GM21576 (cell line): ENCODE results near the gene AGPAT4.
"Not testable (repeated sequence)": the region's sequence is repeated elsewhere in the genome, so short reads cannot be mapped to it uniquely, and the experiment has no call there.

Source experiments
- ATAC-seq: cut with Tn5 transposase; IDR thresholded peaks from one replicate; pipeline ENCODE4 v1.9.1; 2021; ENCODE audit warnings: mild to moderate bottlenecking, moderate library complexity; ENCODE audit not compliant: unreplicated experiment

The AGPAT4 gene

DNA sequence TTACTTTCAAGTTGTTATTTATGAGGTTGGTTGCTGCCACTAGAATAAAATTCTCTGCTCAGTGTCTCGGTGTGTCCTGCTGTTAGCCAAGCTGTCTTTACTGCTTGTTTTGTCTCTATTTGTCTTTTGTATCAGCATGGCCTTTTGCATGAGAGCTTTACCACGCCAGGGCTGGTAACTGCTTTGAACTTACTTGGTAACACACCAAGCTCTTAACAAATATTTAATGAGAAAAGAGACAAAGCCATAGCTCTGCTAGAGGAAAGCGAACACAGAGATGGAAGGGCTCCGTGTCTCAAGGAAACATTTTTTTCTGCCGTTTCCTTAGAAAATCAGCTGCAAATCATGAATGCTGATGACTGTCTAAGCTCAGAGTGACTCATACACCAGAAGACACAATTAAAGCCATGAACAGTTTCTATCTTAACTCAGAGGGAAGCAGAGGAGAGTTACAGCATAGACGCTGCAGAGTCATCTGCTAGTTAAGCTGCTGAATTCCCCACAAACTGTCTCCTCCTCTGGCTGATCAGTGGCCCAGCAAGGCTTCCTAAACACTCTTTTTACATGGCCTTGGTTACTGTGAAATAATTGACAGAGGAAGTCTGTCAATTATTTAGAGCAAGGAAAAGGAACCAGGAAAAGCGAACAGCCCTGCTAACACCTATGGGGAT is 44.8 kb downstream of the AGPAT4 start:
- peak; percentile 49 for ATAC-seq

DNA sequence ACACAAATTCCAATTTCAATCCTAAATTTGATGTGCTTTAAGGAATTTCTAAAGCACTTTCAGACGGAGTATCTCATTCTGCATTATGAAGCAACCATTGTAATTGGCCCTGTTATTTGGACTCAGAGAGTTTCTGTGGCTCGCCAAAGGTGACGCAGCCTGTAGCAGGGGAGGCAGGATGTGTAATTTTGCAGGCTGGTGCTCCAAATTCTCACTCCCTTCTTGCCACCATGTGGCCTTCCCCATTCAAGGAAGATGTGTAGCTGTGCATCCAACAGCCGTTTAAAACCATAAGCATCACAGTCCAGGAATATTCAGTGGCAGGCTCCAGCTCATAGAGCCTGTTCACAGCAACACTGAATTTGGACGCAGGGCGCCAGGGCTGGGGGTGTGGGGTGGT is 45.8 kb downstream of the AGPAT4 start:
- no peak for ATAC-seq

DNA sequence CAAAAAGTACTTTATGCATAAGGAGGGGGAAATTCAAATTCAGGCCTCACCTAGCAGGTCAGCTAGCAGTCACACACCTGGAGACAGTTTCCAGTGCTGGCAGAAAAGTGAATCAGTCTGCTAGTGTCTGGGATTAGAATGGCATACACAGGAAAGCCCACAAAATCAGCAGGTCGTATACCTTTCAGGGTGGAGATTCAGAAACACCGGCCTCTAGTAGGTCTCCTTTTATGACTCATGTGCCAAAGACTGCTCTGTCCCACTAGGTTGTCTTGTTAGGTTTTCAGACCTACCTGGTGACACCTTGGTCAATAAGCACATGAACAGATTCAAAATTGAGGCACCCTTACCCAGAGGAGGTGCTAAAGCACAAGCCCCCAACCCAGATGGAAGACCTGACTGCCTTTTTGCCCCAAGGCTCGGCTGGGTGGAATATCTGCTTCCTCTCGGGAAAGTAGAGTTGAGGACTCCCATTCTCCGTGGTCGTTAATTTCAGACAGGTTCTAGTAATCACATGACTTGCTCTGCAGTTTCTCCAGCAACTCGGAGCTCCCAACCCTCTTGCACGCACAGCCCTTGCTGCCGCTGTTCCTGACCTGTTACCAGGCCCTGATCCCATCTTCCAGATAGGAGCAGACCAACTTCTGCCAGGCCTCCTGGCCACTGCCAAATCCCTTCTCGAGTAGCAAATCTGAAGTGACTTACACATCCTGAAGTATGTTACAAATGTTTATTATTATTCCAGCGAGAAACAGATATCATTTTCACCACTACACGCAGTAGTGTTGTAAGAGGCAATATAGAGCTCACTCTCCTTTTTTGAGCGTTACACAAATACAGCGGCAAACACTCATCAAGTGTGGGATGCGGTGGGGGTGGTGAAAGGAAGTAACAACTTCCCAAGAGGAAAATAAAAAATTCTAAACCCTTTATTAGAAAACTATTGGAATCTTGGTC is 46.6 kb downstream of the AGPAT4 start:
- ATAC-seq = no peak

DNA sequence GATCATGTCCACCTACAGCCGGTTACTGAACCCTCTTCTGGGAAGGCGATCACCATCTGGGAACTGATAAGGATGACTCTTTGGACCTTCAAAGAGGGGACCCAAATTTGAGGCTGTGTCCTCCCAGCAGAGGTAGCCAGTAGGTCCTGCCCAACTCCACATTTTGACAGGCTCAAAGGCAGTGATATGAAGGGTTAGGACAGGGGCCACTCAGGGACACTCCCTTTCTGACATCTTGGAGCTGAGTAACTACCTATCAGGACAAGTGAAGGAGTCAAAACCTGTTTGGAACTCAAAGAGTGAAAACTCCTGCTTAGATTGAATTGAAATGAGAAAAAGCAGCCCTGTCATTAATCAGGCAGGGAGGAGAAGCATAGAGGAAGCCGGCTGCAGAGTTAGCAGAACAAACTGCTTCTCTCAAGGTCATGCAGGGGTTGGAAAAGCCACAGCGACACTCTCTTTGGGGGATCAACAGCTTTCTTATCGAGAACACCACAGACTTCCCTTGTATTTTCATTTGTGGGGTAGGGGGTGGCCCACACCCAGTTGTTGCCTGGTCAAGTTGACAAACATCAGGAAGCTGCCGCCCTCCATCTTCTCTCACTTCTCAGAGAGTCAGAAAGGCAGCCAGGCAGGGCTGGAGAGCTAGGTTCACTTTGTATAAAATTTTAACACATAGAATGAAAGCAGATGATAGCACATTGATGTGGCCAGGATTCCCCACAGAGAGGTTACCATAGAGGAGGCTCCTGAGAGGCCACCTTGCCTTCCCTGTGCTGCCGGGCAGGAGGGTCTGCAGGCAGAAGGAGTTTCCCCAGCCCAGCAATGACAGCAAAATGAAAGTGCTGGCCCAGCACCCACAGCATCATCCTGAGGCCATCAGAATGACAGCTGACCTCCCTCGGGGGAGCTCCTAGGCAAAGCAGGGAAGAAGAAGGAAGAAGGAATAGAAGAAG is 47.6 kb downstream of the AGPAT4 start:
- ATAC-seq = no peak

DNA sequence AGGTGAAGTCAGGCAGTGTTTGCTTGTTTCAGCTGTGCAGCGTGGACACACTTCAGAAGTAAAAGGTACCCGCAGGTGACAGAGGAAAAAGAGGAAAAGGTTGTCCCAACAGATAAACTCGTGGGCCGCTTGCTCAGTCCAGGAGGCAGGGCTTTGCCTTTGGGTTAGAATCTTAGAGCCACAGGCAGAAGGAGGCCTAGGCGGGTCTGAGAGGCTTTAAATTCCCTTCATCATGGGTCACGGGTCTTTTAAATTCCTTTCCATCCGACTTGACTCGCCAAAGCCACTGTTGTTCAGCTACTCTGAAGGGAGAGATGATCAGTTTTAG is 48.2 kb downstream of the AGPAT4 start:
- no peak for ATAC-seq

DNA sequence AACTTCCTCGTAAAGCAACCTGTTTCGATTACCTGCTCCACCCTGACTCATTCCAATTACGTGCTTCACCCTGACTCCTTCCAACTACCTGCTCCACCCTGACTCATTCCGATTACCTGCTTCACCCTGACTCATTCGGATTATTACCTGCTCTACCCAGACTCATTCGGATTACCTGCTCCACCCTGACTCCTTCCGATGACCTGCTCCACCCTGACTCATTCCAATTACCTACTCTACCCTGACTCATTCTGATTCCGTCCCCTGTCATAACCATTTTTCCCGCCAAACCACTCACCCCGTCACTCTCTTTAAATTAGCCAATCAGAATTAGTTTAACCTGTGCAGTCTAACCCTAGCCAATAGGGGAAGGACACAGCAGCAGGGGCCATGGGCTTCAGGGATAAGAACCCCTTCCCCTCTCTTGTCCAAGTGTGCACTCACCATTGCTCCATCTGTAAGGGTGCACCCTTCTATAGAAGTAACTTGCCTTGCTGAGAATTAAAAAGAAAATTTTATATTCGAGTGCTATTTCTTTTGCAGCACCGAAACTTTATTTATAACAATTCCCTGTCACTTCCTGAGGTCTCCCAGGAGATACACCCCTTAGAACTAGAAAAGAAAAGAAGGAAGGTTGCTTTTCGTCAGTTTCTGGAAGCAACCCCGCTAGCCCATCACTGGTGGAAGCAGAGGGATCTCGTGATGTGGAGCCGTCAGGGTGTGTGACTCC is 48.7 kb downstream of the AGPAT4 start:
- not testable (repeated sequence) for ATAC-seq

DNA sequence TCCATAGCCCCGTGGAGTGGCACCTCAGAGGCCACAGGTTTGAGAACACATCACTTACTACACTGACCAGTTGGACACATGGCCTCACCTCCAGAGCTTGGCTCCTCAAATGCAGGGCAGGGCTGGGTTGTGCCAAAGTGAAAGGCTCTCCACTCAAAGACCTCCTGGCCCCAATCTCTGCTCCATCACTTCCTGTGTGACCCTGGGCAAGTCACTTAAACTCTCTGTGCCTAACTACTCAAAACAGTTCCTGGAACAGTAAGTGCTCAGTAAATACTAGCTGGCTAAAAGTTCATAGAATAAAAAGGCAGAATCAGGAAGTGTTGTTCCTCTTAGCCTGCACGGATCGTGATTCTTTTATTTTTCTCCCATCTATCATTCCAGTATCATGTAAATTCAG is 50.2 kb downstream of the AGPAT4 start:
- ATAC-seq = no peak

DNA sequence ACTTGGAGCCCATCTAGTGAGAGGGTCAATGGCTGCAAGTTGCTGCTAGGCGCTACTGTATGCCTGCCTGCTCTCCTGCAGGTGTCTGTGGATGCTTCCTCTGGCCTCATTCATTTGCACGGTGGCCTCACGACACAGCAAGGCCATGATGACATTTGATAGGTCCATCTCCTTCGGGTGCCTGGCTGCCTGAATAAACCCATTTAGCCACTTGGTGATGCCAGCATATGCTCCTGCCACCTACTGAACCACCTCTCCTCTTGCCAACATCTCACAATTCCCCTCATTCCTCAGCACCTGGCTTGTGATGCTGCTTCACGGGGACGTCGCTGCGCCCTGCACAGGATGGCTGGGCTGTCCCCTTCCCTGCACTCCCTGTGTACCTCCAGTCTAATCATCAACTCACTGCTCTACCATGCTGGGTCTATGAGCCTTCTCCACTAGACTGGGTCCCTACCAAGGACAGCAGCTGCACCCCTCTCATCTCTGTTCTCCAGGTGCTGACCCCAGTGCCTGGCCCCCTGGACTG is 51.1 kb downstream of the AGPAT4 start:
- no peak for ATAC-seq

DNA sequence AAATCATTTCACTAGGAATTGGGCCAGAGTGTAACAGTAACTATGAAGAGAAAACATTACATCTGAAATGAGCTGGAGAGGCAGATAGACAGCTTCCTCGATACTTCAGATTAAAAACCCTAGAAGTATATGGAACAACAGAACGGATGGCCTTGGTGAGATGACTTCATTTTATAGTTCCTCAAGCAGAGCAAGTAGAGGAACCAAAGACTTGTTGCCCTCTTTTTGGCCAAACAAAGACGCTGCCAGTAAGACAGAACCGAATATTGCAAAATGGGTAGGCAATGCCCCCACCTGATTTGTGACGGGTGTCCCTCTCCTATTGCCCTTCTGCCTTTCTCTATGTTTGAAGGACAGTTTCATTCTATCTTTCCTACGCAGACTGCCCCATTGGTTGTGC is 53.5 kb downstream of the AGPAT4 start:
- ATAC-seq = no peak

DNA sequence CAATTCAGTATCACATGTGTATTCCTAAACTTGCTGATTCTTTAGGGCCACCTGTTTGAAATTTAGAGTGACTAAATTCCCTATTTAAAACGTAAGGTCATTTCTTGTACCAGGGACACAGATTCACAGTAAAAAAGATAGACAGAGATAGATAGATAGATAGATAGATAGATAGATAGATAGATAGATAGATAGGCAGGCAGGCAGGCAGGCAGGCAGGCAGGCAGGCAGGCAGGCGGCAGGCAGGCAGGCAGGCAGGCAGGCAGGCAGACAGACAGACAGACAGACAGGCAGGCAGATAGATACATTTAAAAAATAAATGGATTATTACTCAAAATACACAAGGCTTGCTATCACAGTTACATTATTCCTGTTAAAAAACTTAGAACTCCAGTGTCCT is 54.2 kb downstream of the AGPAT4 start:
- no peak for ATAC-seq

DNA sequence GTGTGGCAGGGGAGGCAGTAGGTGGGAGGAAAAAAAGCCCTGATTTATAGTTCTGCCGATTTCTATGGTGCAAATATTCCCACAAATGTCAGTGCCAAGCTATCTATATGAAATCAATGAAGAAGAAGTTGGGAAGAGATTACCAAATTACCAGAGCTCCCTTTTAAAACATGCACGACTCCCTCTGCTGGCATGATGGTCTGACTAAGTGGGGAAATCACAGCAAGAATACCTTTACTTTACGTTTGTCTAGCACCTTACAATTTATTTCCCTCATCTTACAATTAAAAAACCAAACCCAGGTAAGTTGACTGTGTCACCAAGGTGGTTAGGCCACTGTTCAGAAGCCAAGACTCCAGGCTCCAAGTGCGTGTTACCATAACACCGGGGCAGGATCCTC is 55.6 kb downstream of the AGPAT4 start:
- ATAC-seq = no peak

DNA sequence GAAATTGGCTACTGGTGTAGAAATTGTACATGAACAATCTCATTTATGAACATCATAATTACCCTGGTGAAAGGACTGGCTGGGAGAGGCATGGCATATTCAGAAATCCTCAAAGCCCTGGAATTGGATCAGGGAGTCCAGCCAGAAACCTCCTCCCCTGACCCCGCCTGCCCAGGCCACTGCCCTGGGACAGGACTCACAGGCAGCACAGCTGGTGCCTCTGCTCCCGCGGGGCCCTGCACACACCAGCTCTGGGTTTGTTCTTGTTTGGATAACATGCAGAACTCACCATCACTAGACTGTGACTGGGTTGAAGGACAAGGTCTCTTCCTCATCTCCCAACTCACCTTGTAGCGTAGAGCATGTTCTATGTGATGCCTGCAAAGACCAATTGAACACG is 56.2 kb downstream of the AGPAT4 start:
- ATAC-seq = no peak

DNA sequence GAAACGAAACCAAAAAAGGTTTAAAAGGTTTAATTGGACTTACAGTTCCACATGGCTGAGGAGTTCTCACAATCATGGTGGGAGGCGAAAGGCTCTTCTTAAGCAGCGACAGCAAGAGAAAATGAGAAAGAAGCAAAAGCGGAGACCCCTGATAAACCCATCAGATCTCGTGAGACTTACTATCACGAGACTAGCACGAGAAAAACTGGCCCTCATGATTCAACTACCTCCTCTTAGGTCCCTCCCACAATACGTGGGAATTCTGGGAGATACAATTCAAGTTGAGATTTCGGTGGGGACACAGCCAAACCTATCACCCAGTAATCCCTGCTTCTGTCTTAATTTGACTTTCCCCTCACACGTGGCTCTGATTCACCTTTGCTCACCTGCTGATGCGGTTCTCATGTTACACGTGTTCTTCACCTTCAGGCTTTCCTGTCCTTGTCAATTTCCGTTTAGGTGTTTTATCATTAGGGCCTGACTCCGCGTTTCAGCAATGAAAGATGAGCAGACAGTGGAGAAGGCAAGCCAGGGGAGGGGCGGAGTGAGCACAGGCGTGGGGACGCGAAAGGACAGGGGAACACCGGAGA is 57.1 kb downstream of the AGPAT4 start:
- ATAC-seq = no peak

DNA sequence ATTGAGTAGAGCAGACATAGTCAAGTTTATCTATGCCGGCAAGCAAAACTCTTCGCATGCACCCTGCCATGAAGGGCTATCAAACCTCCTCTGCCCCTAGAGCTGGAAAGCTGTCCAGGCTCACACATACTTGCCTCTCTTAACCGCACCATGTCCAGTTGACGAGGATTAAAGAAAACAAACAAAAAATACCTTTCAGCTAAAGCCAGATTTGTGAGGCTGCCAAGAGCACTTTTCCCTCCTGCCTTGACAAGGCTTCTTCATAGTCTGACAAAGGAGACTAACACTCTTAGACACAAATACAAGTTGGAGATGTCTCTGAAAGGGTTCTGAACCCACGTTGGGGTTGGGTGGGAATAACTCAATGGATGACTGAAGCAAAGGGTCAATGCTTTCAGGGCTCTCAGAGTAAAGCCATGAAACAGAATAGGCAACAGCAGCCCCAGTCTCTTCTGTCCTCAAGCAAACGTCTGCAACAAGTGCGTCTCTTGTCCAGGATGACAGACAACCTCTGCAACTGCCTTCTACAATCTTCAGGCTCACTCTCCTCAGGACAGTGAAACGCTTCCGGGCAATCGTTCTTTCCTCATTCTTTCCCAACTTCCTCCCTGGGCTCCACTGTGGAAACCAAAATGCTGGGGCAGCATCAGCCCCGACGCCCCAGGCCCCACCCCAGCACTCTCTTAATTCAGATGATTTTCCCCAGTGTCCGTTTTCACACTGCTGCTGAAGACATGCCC is 57.8 kb downstream of the AGPAT4 start:
- no peak for ATAC-seq

DNA sequence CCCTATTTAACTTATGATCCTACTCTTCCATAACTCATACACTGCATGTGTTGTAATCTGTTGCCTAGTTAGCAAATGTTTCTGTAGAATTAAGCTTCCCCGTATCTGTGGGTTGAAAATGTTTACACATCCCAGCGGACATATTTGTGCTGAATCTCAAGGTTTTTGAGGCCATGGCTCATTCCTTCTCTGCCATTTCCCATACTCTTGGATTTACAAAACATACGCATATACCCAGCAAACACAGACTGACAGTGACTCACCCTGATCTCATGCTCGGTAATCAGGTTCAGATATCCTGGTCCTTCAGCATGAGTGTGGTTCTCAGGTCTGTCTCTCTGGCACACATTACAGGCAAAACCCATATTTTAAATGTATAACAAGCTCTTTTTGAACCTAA is 58.7 kb downstream of the AGPAT4 start:
- no peak for ATAC-seq

DNA sequence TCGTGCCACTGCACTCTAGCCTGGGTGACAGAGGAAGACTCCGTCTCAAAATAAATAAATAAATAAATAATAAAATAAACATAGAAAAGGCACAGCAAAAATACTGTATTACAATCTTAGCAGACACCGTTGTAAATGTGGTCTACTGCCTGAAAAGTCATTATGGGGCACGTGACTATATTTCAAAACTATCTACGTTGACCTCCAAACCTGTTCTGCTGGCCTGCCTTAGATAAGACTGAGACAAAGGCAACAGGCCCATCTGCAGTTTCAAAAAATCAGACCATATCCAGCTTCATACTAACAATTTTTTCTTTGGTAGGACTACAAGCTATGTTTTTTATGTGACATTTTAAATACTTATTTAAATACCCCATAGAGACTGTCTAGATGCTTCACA is 59.1 kb downstream of the AGPAT4 start:
- ATAC-seq = no peak

DNA sequence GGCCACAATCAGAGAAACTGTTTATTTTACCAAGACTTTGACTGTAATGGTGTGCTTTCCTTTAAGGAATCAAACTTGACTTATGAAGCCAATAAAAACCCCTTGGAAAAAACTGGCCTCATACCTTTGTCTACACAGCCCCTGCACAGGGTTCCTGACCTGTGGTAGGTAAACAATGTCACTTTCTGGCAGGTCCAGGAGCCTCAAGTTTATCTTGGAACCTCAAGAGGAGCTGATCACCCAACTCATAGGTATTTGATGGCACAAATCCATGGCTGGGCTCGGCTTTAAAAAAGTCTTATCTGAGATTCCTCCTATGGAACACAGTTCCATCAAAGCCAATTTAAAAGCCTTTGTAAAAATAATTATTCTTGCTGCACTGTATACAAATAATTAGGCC is 61.0 kb downstream of the AGPAT4 start:
- no peak for ATAC-seq

DNA sequence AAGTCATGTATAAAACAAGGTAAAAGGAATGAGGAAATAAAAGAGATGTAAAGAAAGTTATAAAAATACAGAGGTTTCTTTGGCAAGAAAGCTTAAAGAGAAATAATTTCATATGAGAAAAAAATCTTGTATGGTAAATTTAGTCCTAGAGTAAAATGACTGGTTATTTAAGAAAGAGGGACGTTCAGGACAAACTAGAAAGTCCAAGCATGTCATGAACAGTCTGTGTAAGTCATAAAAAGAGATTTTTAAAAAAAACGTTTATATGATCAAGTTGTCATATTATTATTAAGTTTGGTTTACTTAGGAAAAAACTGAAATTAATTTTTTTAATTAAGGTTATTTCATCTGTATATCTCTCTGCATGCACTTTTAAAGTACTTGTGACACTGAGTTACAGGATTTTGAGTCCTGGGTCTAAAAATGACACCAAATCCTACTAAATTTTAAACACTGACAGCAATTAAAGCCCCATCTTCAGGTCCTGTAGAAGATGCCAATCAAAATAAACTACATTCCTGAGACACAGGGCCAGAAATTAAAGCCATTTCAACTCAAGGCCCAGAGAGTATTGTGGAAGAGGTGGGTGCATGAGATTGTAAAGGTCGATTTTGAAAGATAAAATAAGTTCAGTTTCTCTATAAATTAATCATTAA is 62.4 kb downstream of the AGPAT4 start:
- ATAC-seq = no peak

DNA sequence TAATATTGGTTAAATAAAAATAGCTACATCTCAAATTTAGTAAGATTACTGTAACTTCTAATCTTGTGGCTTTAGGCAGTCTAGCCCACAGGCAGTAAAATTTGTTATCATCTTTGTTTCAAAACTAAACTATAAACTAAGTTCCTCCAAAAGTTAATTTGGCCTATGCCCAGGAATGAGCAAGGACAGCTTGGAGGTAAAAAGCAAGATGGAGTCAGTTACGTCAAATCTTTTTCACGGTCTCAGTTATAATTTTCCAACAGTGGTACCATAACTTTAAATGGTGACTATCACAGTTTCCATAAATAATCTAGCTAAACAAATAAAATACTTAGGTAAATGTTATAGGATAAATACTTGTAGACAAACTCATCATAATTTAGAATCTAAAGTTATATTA is 63.0 kb downstream of the AGPAT4 start:
- ATAC-seq = no peak
